Activated CD8-positive, alpha-beta T cell treated with anti-CD3 and anti-CD28 coated beads for 36 hours (primary cell): ENCODE measurements around the gene TBX19. TPM values are rescaled to one million over a fixed set of nuclear protein-coding genes. Genes with fewer than 3 reads are reported as not detected.

Source experiments
- ATAC-seq: fragments of 200-7000 bp; cut with Tn5 transposase; one replicate; pipeline ENCODE4 v1.10.0; 2021; ENCODE audit warnings: mild to moderate bottlenecking, moderate library complexity
- CTCF ChIA-PET: fragments of 350-600 bp; sonication (Branson Sonifier 250); formaldehyde crosslinking; loops from one replicate; lab custom pipeline; 2021; ENCODE audit warnings: antibody characterized with exemption; lab: Charles Lee
- POLR2A ChIA-PET: fragments of 350-600 bp; sonication (Branson Sonifier 250); formaldehyde crosslinking; loops from one replicate; lab custom pipeline; 2021; ENCODE audit warnings: antibody characterized with exemption; lab: Charles Lee
- DNase-seq: peaks from one replicate; pipeline ENCODE4 v3.0.0-alpha.2; 2020
- H3K27ac Mint-ChIP-seq: one replicate; pipeline ENCODE4 v1.8.0; 2021; ENCODE audit warnings: mild to moderate bottlenecking, mixed read lengths
- H3K27me3 Mint-ChIP-seq: one replicate; pipeline ENCODE4 v1.8.0; 2021; ENCODE audit warnings: mixed read lengths
- H3K36me3 Mint-ChIP-seq: one replicate; pipeline ENCODE4 v1.8.0; 2021; ENCODE audit warnings: low read depth, mixed read lengths
- H3K4me1 Mint-ChIP-seq: one replicate; pipeline ENCODE4 v1.8.0; 2021; ENCODE audit warnings: low read depth, mixed read lengths
- H3K4me3 Mint-ChIP-seq: one replicate; pipeline ENCODE4 v1.8.0; 2021; ENCODE audit warnings: mild to moderate bottlenecking, moderate library complexity, mixed read lengths
- H3K9me3 Mint-ChIP-seq: one replicate; pipeline ENCODE4 v1.8.0; 2021; ENCODE audit warnings: mixed read lengths
- intact Hi-C: fragments of 100-400 bp; cut with micrococcal nuclease; formaldehyde crosslinking; loops from one replicate; pipeline ENCODE4 v1.10.0; 2022
- total RNA-seq, 2 experiments: library from RNA; stranded (reverse); gene quantifications; one replicate each; pipeline ENCODE4 v1.2.3, GENCODE V29; 2021
- TF ChIP-seq, protein P1 (sequence below): fragments of 200-600 bp; IDR thresholded peaks from one replicate; pipeline ENCODE4 v1.8.0; 2022; ENCODE audit warnings: antibody characterized with exemption, mild to moderate bottlenecking

Gene TBX19
- total RNA-seq, result 1 to 10 TPM; 1.5 TPM

DNA sequence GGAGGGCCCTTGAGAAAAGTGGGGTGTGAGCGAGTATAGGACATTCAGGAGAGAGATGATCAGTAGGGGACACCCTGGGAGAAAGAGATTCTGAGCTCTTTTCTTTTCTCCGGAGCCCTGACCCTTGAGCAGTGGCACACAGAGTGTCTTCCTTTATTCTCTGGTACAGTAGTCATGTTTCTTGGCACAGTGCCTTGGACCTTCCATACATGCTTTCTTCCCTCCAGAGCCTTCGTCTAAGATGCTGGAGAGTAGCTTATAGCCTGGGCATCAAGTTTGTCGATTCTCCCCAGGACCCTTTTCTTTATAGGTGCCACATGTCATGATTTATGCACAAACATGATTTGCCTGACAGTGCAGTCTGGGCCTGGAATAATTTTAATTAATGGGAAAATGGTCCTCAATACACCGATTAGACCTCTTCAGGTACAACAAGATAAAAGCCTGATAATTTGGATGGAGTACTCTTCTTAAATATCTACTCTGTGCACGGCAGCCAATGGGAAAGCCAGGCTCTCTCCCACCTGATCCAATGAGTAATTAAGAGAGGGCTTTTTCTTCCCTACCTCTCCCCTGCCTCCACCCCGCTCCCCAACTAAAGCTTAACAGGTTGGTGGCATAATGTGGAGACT is at the start of gene TBX19:
TBX19 (plus strand) TSS at position 582 of the 632 bp plus-strand sequence. CDS start 214 bp downstream, outside the sequence.
- Mint-ChIP-seq H3K9me3 (peaks cover 1% of the 10 kb centered on the region), H3K36me3 (no peaks in the 10 kb centered on the region), H3K4me3 (no peak within 1 kb of the TSS), H3K4me1 (no peaks in the 10 kb centered on the region), H3K27me3 (no peaks in the 10 kb centered on the region), H3K27ac (no peak within 1 kb of the TSS)
- ChIA-PET POLR2A (interaction anchor here (0.6 kb wide), 1 partner anchor 80 kb away, joined by 3 read pairs; no protein-coding TSS in a partner anchor), CTCF (interaction anchor here (0.9 to 1.6 kb wide), 2 partner anchors 34 to 62 kb away, joined by 3 to 6 read pairs; no protein-coding TSS in a partner anchor)
- DNase-seq (no peak), ATAC-seq (no peak)
- TF ChIP-seq, protein P1, sequence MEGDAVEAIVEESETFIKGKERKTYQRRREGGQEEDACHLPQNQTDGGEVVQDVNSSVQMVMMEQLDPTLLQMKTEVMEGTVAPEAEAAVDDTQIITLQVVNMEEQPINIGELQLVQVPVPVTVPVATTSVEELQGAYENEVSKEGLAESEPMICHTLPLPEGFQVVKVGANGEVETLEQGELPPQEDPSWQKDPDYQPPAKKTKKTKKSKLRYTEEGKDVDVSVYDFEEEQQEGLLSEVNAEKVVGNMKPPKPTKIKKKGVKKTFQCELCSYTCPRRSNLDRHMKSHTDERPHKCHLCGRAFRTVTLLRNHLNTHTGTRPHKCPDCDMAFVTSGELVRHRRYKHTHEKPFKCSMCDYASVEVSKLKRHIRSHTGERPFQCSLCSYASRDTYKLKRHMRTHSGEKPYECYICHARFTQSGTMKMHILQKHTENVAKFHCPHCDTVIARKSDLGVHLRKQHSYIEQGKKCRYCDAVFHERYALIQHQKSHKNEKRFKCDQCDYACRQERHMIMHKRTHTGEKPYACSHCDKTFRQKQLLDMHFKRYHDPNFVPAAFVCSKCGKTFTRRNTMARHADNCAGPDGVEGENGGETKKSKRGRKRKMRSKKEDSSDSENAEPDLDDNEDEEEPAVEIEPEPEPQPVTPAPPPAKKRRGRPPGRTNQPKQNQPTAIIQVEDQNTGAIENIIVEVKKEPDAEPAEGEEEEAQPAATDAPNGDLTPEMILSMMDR, result no peak
- intact Hi-C loops, result no loop called here

DNA sequence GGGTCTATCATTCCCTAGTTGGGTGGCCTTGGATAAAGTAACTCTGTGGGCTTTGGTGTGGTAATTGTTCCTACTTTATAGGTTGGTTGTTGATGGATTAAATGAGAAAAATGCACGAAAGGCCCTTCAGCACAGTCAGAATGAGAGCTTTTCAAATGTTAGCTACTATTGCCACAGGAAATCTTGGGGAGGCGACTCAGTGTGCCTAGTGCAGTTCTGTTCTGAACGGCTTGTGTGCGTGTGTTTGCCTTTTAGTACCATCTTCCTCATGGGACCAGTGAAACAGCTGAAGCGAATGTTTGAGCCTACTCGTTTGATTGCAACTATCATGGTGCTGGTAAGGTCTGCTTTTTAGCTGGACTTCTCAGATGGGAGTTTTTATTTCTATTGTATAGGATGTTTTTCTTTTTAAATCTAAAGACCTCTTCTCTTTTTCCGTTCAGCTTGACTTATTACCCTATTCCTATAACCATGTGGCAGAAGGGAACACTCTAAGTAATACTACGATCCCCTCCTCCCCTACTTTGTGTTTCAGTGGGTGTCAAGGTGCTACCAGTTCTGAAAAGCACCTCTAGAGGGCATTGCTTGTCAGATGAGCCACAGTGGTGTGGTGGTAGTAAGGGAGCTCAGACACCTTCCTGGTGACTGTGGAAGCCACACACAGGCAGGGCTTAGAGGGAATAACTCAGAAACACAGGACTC is 45.7 kb upstream of the TBX19 start:
- TF ChIP-seq, protein P1, result peak; percentile 73
- peaks cover 61% of the 10 kb centered on the region for H3K36me3 Mint-ChIP-seq

DNA sequence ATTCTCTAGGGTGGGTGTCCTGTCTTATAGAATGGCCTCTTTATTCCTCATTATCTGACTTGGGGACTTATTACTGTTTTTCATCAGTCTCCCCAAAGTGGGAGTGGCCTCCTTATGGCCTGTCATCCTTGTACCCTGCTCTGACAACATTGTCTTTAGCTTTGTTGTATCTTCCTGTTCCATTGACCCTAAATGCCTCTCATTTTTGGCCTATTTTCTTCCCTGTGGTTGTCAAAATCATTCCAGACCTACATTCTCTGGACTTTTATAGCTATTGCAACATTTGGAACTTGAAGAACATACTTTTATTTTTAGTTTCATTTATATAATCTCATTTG is 45.2 kb upstream of the TBX19 start:
- no peak for DNase-seq
- Mint-ChIP-seq H3K4me3 (no peak overlapping the region), H3K36me3 (peaks cover 65% of the 10 kb centered on the region), H3K9me3 (no peaks in the 10 kb centered on the region), H3K4me1 (peaks cover 46% of the 10 kb centered on the region), H3K27me3 (no peaks in the 10 kb centered on the region), H3K27ac (no peak overlapping the region)
- intact Hi-C loops, result no loop called here
- peak; percentile 8 for ATAC-seq
- TF ChIP-seq, protein P1, result no peak
- CTCF ChIA-PET, result interaction anchor here (0.5 to 2.5 kb wide), 26 partner anchors 10 to 201 kb away, joined by 3 to 31 read pairs (median 4); partner anchors contain the start of gene SFT2D2
- POLR2A ChIA-PET, result interaction anchor here (0.5 to 2.6 kb wide), 4 partner anchors 10 to 749 kb away, joined by 3 to 23 read pairs (median 3); partner anchors contain the start of gene SFT2D2

More for the DNA sequence above, 45.7 kb upstream of the TBX19 start:
- Mint-ChIP-seq H3K4me1 (peaks cover 46% of the 10 kb centered on the region), H3K27me3 (no peaks in the 10 kb centered on the region), H3K9me3 (no peaks in the 10 kb centered on the region), H3K27ac (no peak overlapping the region), H3K4me3 (no peak overlapping the region)
- peak; percentile 85 for ATAC-seq
- intact Hi-C loops, result no loop called here
- DNase-seq, result peak; percentile 59
- POLR2A ChIA-PET, result interaction anchor here (0.9 to 2.6 kb wide), 3 partner anchors 9 to 53 kb away, joined by 3 to 23 read pairs (median 3); partner anchors contain the start of gene SFT2D2
- CTCF ChIA-PET, result interaction anchor here (0.5 to 2.5 kb wide), 34 partner anchors 9 to 202 kb away, joined by 3 to 31 read pairs (median 4); partner anchors contain the start of gene SFT2D2

DNA sequence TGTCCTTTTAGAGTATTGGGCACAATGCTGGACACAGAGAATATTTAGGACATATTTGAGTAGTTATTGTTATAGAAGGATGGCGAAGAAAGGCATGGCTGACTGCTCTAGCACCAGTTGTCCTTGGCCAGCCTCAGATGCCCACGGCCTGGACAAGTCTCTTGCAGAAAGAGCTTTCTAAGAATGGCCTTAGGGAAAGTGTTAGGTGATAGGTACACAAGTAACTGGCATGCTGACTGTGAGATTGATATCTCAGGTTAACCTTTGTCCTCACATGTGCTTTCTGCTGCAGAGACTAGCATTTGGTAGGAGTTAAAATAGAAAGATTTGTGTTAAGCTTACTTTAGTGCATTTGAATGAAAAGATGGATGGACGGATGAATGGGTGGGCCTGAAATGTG is 44.7 kb upstream of the TBX19 start:
- no peak for DNase-seq
- CTCF ChIA-PET, result interaction anchor here (0.5 to 2.5 kb wide), 24 partner anchors 10 to 201 kb away, joined by 3 to 31 read pairs (median 4); partner anchors contain the start of gene SFT2D2
- TF ChIP-seq, protein P1, result no peak
- POLR2A ChIA-PET, result interaction anchor here (0.5 to 2.6 kb wide), 4 partner anchors 10 to 749 kb away, joined by 3 to 23 read pairs (median 3); partner anchors contain the start of gene SFT2D2
- Mint-ChIP-seq H3K27me3 (no peaks in the 10 kb centered on the region), H3K4me3 (no peak overlapping the region), H3K36me3 (peaks cover 64% of the 10 kb centered on the region), H3K27ac (no peak overlapping the region), H3K9me3 (no peaks in the 10 kb centered on the region), H3K4me1 (peaks cover 46% of the 10 kb centered on the region)
- ATAC-seq, result no peak
- intact Hi-C loops, result no loop called here
